Colonic mucosa (tissue), 4 donors: ENCODE data around the gene SMTNL2. TPM values are rescaled to one million over a fixed set of nuclear protein-coding genes. Genes with fewer than 3 reads are reported as not detected.

Source experiments
- DNase-seq: peaks from one replicate; pipeline ENCODE4 v3.0.0-alpha.2; 2020
- H3K27ac ChIP-seq: fragments of 200-600 bp; one replicate; pipeline ENCODE4 v1.8.0; 2021
- H3K27me3 ChIP-seq: fragments of 200-600 bp; one replicate; pipeline ENCODE4 v1.8.0; 2021
- H3K36me3 ChIP-seq: fragments of 200-600 bp; one replicate; pipeline ENCODE4 v1.8.0; 2021
- H3K4me1 ChIP-seq: fragments of 200-600 bp; one replicate; pipeline ENCODE4 v1.8.0; 2021; ENCODE audit warnings: mild to moderate bottlenecking
- H3K4me3 ChIP-seq: fragments of 200-600 bp; one replicate; pipeline ENCODE4 v1.8.0; 2021
- H3K9ac ChIP-seq, 2 donors: one replicate each; pipeline ENCODE4 v1.7.0; 2013; ENCODE audit warnings: control low read depth in 2 of 2, low read depth in 2 of 2, low read length in 2 of 2
- H3K9me3 ChIP-seq: fragments of 200-600 bp; one replicate; pipeline ENCODE4 v1.8.0; 2021
- intact Hi-C: fragments of 100-400 bp; cut with DNase I; formaldehyde crosslinking; loops from one replicate; pipeline ENCODE4 v1.14.1; 2022
- total RNA-seq, 2 donors: library from RNA; stranded (reverse); fragmentation: NEBNext Ultra II Directional in 1 of 2; extraction: Animal tissue kit (Norgen Biotek cat#: 25700) in 1 of 2; gene quantifications; one replicate each; pipeline ENCODE4 v1.2.1, GENCODE V29; 2021
- TF ChIP-seq, protein P1 (sequence below): fragments of 200-600 bp; IDR thresholded peaks from one replicate; pipeline ENCODE4 v1.8.0; 2022; ENCODE audit warnings: antibody characterized with exemption, mild to moderate bottlenecking
- donor health status: healthy.
- donor health status: DM: no; HTN: no; CAD: no.
- donor health status: DM: no; HTN: no; CAD: no.

Gene SMTNL2
- under 1 TPM in 1 of 2 donors, not detected in 1; 0.27 TPM for total RNA-seq

DNA sequence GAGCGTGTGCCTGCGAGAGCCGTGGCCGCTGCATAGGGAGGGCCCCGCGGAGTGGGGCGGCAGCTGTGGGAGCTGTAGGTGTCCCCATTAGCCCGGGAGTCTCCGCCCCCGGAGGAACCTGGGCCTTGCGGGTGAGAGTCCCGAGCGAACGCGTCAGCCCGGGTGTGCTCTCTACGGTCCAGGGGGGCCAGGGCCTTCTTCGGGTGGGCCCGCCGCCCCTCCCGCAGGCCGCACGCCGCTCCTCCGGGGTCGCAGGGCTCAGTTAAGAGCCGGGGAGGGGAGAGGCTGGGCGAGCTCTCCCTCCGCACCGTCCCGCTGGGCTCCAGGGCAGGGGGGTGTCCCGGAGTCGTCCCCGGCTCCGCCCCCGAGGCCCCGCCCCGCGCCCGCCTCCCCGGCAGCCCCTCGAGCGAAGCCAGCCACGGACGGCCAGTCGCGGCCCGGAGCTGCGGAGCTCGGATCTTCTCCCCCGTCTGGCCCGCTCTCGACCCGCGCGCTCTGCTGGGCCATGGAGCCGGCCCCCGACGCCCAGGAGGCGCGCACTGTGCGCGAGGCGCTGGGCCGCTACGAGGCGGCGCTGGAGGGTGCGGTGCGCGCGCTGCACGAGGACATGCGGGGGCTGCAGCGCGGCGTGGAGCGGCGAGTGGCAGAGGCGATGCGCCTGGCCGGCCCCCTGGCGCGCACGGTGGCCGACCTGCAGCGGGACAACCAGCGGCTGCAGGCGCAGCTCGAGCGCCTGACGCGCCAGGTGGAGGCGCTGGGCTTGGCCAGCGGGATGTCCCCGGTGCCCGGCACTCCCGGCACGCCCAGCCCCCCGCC is at the start of gene SMTNL2:
SMTNL2 (plus strand) TSS at position 429 of the 816 bp plus-strand sequence; CDS start at position 506, 77 bp downstream.
- Histone ChIP-seq H3K36me3 (no peaks in the 10 kb centered on the region), H3K9ac (peak within 1 kb of the TSS in 1 of 2 donors; percentile 35), H3K9me3 (no peaks in the 10 kb centered on the region), H3K27me3 (peaks cover 37% of the 10 kb centered on the region), H3K4me1 (peaks cover 3% of the 10 kb centered on the region), H3K4me3 (peak within 1 kb of the TSS; percentile 42), H3K27ac (no peak within 1 kb of the TSS)
- TF ChIP-seq, protein P1, sequence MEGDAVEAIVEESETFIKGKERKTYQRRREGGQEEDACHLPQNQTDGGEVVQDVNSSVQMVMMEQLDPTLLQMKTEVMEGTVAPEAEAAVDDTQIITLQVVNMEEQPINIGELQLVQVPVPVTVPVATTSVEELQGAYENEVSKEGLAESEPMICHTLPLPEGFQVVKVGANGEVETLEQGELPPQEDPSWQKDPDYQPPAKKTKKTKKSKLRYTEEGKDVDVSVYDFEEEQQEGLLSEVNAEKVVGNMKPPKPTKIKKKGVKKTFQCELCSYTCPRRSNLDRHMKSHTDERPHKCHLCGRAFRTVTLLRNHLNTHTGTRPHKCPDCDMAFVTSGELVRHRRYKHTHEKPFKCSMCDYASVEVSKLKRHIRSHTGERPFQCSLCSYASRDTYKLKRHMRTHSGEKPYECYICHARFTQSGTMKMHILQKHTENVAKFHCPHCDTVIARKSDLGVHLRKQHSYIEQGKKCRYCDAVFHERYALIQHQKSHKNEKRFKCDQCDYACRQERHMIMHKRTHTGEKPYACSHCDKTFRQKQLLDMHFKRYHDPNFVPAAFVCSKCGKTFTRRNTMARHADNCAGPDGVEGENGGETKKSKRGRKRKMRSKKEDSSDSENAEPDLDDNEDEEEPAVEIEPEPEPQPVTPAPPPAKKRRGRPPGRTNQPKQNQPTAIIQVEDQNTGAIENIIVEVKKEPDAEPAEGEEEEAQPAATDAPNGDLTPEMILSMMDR = no peak
- DNase-seq = peak; percentile 35
- intact Hi-C loops = no loop called here

DNA sequence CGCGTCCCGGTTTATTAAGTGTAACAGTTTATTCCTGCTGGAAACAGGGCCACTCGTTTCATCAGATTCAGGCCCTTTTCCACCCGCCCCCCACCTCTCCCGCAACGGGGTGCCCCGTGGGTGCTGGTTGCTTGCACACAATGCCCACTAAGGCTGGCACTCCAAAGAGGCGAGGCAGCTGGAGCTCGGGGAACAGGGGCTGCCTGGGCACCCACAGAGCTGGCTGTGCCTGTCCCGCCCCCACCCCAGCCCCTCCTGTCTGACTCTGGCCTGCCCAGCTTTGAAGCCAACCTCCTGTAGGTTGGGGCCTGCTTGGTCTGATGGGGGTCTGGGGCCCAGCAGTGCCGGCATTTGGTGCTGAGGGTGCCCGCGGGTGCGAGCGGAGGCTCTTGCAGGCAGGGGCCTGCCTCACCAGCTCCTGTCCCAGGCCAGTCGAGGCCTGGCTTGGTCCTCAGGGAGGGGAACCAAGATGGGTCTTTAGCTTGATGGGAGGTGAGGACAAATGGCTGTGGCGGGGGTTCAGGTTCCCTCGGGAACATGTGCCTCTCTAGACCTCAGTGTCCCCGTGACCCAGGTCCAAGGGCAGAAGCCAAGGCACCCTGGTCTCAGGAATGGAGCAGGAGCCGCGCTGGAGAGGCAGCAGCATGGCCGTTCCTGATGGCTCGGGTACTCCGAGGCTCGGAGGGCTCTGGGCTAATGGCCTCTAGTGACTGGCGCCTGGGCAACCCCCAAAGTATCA is 49.2 kb upstream of the SMTNL2 start:
- Histone ChIP-seq H3K9ac (no peak overlapping the region), H3K27ac (no peak overlapping the region), H3K9me3 (no peaks in the 10 kb centered on the region), H3K4me3 (no peak overlapping the region), H3K4me1 (peaks cover 5% of the 10 kb centered on the region), H3K27me3 (no peaks in the 10 kb centered on the region), H3K36me3 (no peaks in the 10 kb centered on the region)
- TF ChIP-seq, protein P1 = no peak
- no peak for DNase-seq
- intact Hi-C loops = no loop called here

DNA sequence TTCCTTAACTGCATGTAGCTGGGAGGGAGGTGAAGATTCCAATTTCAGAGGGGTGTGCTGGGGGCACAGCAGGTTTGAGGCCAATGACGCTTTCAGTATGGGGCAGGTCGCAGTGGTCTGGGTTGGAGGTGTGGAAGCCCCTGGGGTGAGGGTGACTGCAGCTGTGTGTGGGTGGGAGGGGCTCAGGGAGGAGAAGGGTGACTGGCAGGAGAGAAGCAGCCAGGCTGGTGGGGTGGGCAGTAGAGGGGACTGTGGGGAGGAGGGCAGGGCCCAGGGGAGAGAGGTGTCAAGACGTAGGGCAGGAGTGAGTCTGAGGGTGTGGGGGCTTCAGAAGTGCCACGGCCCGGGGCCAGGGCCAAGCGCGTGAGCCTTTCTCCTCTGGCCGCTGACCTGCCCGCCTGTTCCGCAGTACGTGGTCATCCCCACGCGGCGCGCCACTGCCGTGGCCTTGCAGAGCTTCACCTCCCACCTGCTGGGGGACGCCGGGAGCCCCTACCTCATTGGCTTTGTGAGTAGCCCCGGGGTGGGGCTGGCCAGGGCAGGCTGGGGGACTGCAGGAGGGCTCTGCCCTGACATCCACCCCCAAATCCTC is 48.6 kb upstream of the SMTNL2 start:
- Histone ChIP-seq H3K4me1 (peaks cover 5% of the 10 kb centered on the region), H3K27me3 (no peaks in the 10 kb centered on the region), H3K9ac (no peak overlapping the region), H3K36me3 (no peaks in the 10 kb centered on the region), H3K9me3 (no peaks in the 10 kb centered on the region), H3K27ac (no peak overlapping the region), H3K4me3 (no peak overlapping the region)
- intact Hi-C loops = no loop called here
- no peak for DNase-seq
- TF ChIP-seq, protein P1 = no peak

DNA sequence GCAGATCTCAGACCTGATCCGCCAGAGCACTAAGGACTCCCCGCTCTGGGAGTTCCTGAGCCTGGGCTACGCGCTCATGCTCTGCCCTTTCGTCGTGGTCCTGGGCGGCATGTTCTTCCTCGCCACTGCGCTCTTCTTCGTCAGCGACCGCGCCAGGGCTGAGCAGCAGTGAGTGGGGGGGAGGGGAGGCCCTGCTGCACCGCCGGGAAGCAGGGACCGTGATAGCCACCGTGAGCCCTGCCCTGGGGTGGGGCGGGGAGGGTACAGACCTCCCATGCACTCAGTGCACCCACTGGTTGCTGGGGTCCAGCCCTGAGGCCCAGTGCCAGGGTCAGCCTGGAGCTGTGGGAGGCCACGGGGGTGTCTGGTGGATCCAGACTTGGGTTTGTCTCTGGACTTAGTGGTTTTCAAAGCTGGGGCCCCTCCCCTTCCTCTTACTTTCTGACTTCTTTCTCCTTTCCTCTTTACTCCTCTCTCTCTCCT is 48.0 kb upstream of the SMTNL2 start:
- no peaks in the 10 kb centered on the region for H3K9me3 ChIP-seq
- no peak overlapping the region for H3K9ac ChIP-seq
- H3K4me1 ChIP-seq = peaks cover 5% of the 10 kb centered on the region
- no peak overlapping the region for H3K4me3 ChIP-seq
- intact Hi-C loops = no loop called here
- no peaks in the 10 kb centered on the region for H3K27me3 ChIP-seq
- TF ChIP-seq, protein P1 = no peak
- no peak overlapping the region for H3K27ac ChIP-seq
- DNase-seq = no peak
- no peaks in the 10 kb centered on the region for H3K36me3 ChIP-seq

DNA sequence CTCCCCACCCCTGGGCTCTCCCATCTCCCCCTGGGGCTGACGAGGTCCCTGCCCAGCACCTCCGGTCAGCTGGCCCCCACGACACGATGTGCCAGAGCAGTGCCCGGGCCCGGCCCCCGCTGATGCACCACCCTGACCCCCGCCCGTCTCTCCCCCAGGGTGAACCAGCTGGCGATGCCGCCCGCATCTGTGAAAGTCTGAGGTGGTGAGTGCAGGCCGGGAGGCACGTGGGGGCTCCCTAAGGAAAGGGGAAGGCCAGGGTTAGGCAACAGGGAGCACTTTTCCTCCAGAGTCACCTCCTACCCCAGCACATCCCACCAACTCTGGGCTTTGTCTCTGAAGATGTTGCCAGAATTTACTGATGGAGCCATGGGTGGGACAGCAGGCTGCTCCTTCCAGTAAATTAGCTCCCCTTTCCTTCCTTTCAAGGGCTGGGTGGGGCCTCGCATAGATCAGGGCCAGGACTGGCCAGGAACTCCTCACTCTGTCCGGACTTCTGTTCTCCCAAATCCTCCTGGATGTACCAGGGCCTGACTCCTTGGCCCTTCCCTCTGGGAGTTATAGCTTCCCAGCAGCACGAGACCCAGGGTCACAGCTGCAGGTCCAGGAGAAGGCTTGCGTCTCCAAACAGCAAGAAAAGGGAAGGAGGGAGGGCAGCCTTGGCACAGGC is 47.5 kb upstream of the SMTNL2 start:
- Histone ChIP-seq H3K36me3 (no peaks in the 10 kb centered on the region), H3K4me1 (peaks cover 5% of the 10 kb centered on the region), H3K9ac (no peak overlapping the region), H3K27ac (no peak overlapping the region), H3K9me3 (no peaks in the 10 kb centered on the region), H3K27me3 (no peaks in the 10 kb centered on the region), H3K4me3 (no peak overlapping the region)
- intact Hi-C loops = no loop called here
- no peak for DNase-seq
- TF ChIP-seq, protein P1 = no peak
